WTC11 (cell line): ENCODE data around the gene ABL1. TPM values are rescaled to one million over a fixed set of nuclear protein-coding genes. Genes with fewer than 3 reads are reported as not detected.
"Not testable (repeated sequence)": the region's sequence is repeated elsewhere in the genome, so short reads cannot be mapped to it uniquely, and the experiment has no call there.

Source experiments
- ATAC-seq: fragments of 200-7000 bp; cut with Tn5 transposase; 2 replicates; pipeline ENCODE4 v1.10.0; 2021; ENCODE audit warnings: mild to moderate bottlenecking, moderate library complexity
- CTCF ChIA-PET: fragments of 300-600 bp; sonication (Branson Sonifier 250); formaldehyde crosslinking; loops from one replicate; lab custom pipeline; 2021; ENCODE audit warnings: antibody characterized with exemption; lab: Charles Lee
- POLR2A ChIA-PET: fragments of 350-600 bp; sonication (Branson Sonifier 250); formaldehyde crosslinking; loops from one replicate; lab custom pipeline; 2021; ENCODE audit warnings: antibody characterized with exemption; lab: Charles Lee
- DNase-seq: peaks from one replicate; pipeline ENCODE4 v3.0.0; 2021; ENCODE audit warnings: low spot score
- H3K27ac Mint-ChIP-seq: 2 replicates; pipeline ENCODE4 v1.8.0; 2021; ENCODE audit warnings: mixed read lengths
- H3K27me3 Mint-ChIP-seq: 2 replicates; pipeline ENCODE4 v1.8.0; 2021; ENCODE audit warnings: low read depth, mild to moderate bottlenecking, moderate library complexity, mixed read lengths
- H3K36me3 Mint-ChIP-seq: 2 replicates; pipeline ENCODE4 v1.8.0; 2021; ENCODE audit warnings: mixed read lengths
- H3K4me1 Mint-ChIP-seq: 2 replicates; pipeline ENCODE4 v1.8.0; 2022; ENCODE audit warnings: mixed read lengths
- H3K4me3 Mint-ChIP-seq: 2 replicates; pipeline ENCODE4 v1.8.0; 2021; ENCODE audit warnings: mild to moderate bottlenecking, moderate library complexity, mixed read lengths
- H3K9me3 Mint-ChIP-seq: 2 replicates; pipeline ENCODE4 v1.8.0; 2021; ENCODE audit warnings: mixed read lengths
- ATF3 ChIP-seq: sonication (generic); formaldehyde crosslinking; conservative IDR thresholded peaks from 2 replicates; pipeline ENCODE4 v1.8.1; 2022; ENCODE audit warnings: mild to moderate bottlenecking, missing genetic modification reagents
- ELF4 ChIP-seq: sonication (generic); formaldehyde crosslinking; IDR thresholded peaks from 2 replicates; pipeline ENCODE4 v1.8.1; 2022; ENCODE audit warnings: low read depth, mild to moderate bottlenecking, moderate library complexity, missing genetic modification reagents
- FOXJ3 ChIP-seq: sonication (generic); formaldehyde crosslinking; IDR thresholded peaks from 2 replicates; pipeline ENCODE4 v1.9.0; 2021; ENCODE audit warnings: missing genetic modification reagents, mild to moderate bottlenecking, borderline replicate concordance
- FOXK1 ChIP-seq: sonication (generic); formaldehyde crosslinking; IDR thresholded peaks from 2 replicates; pipeline ENCODE4 v1.8.0; 2022; ENCODE audit warnings: mild to moderate bottlenecking, moderate library complexity, missing genetic modification reagents
- HMGXB4 ChIP-seq: sonication (generic); formaldehyde crosslinking; IDR thresholded peaks from 2 replicates; pipeline ENCODE4 v1.8.1; 2023; ENCODE audit warnings: mild to moderate bottlenecking, moderate library complexity, missing genetic modification reagents
- NFE2L1 ChIP-seq: sonication (generic); formaldehyde crosslinking; IDR thresholded peaks from 2 replicates; pipeline ENCODE4 v1.8.1; 2023; ENCODE audit warnings: missing genetic modification reagents
- NFYB ChIP-seq: sonication (generic); formaldehyde crosslinking; conservative IDR thresholded peaks from 2 replicates; pipeline ENCODE4 v1.8.0; 2022; ENCODE audit warnings: low read depth, missing genetic modification reagents
- PRRX2 ChIP-seq: fragments of 250-450 bp; sonication (Bioruptor Pico); IDR thresholded peaks from 2 replicates; pipeline ENCODE4 v1.8.0; 2021; ENCODE audit warnings: mild to moderate bottlenecking
- STAT6 ChIP-seq: sonication (generic); formaldehyde crosslinking; conservative IDR thresholded peaks from 2 replicates; pipeline ENCODE4 v1.8.1; 2023; ENCODE audit warnings: mild to moderate bottlenecking, low read depth, missing genetic modification reagents, moderate library complexity
- ZBTB21 ChIP-seq: sonication (generic); formaldehyde crosslinking; IDR thresholded peaks from 2 replicates; pipeline ENCODE4 v1.8.1; 2023; ENCODE audit warnings: mild to moderate bottlenecking, missing genetic modification reagents, borderline replicate concordance
- ZNF138 ChIP-seq: sonication (generic); formaldehyde crosslinking; conservative IDR thresholded peaks from 2 replicates; pipeline ENCODE4 v1.8.1; 2022; ENCODE audit warnings: mild to moderate bottlenecking, moderate library complexity, missing genetic modification reagents
- ZNF416 ChIP-seq: fragments of 250-450 bp; sonication (Bioruptor Pico); IDR thresholded peaks from 2 replicates; pipeline ENCODE4 v1.9.0; 2021; ENCODE audit warnings: mild to moderate bottlenecking, inconsistent platforms
- ZNF423 ChIP-seq: fragments of 250-450 bp; sonication (Bioruptor Pico); IDR thresholded peaks from 2 replicates; pipeline ENCODE4 v2.1.2; 2022; ENCODE audit warnings: mild to moderate bottlenecking, moderate library complexity
- total RNA-seq: library from RNA; stranded (reverse); gene quantifications from 3 replicates; pipeline ENCODE4 v1.2.3, GENCODE V29; 2021
- TF ChIP-seq, protein P1 (sequence below): sonication (generic); formaldehyde crosslinking; IDR thresholded peaks from 2 replicates; pipeline ENCODE4 v1.8.0; 2022; ENCODE audit warnings: mild to moderate bottlenecking, missing genetic modification reagents
- TF ChIP-seq, protein P2 (sequence below): sonication (generic); formaldehyde crosslinking; IDR thresholded peaks from 2 replicates; pipeline ENCODE4 v1.8.0; 2023; ENCODE audit warnings: missing genetic modification reagents, mild to moderate bottlenecking, borderline replicate concordance
- TF ChIP-seq, protein P3 (sequence below): fragments of 250-450 bp; sonication (Bioruptor Pico); IDR thresholded peaks from 2 replicates; pipeline ENCODE4 v1.9.0; 2021; ENCODE audit warnings: moderate library complexity, mild to moderate bottlenecking, inconsistent platforms, borderline replicate concordance

Gene ABL1
- total RNA-seq, 1 experiment from 2014 or later, result 104 TPM

DNA sequence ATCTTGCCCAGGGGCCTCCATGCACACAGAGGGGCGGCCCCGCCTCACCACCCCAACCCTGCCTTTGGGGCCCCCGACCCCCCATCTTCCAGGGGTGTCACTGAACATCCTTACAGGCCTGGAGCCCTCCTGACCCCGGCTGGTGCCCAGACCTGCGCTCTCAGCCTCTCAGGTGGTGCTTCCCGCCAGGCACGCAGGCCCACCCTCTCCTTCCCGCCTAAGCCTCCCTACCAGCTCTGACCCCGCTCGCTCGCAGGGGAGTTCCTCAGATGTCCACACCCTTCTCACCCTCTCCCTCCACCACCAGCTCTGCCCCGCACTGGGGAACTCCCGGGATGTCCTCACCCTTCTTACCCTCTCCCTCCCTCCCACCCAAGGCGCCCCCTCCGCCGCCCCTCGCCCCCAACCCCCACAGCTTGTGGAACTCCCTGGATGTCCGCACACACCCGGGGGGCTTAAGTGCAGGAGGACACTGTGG is 73.9 kb downstream of the ABL1 start:
- no peak overlapping the region for H3K4me3 Mint-ChIP-seq
- no peaks in the 10 kb centered on the region for H3K9me3 Mint-ChIP-seq
- H3K36me3 Mint-ChIP-seq, result no peaks in the 10 kb centered on the region
- H3K4me1 Mint-ChIP-seq, result peaks cover 5% of the 10 kb centered on the region
- POLR2A ChIA-PET, result no interaction called here
- no peak for ATAC-seq
- H3K27me3 Mint-ChIP-seq, result no peaks in the 10 kb centered on the region
- CTCF ChIA-PET, result interaction anchor here (0.6 to 1.5 kb wide), 4 partner anchors 24 to 89 kb away, joined by 3 to 5 read pairs (median 4); no protein-coding TSS in a partner anchor
- H3K27ac Mint-ChIP-seq, result no peak overlapping the region
- no peak for DNase-seq
- TF ChIP-seq, protein P1, sequence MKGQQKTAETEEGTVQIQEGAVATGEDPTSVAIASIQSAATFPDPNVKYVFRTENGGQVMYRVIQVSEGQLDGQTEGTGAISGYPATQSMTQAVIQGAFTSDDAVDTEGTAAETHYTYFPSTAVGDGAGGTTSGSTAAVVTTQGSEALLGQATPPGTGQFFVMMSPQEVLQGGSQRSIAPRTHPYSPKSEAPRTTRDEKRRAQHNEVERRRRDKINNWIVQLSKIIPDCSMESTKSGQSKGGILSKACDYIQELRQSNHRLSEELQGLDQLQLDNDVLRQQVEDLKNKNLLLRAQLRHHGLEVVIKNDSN (CRISPR knock-in tag), result no peak
- TF ChIP-seq FOXK1 (CRISPR knock-in tag) (no peak), PRRX2 (no peak), ZNF423 (CRISPR knock-in tag) (no peak), HMGXB4 (CRISPR knock-in tag) (no peak)
- TF ChIP-seq, protein P2, sequence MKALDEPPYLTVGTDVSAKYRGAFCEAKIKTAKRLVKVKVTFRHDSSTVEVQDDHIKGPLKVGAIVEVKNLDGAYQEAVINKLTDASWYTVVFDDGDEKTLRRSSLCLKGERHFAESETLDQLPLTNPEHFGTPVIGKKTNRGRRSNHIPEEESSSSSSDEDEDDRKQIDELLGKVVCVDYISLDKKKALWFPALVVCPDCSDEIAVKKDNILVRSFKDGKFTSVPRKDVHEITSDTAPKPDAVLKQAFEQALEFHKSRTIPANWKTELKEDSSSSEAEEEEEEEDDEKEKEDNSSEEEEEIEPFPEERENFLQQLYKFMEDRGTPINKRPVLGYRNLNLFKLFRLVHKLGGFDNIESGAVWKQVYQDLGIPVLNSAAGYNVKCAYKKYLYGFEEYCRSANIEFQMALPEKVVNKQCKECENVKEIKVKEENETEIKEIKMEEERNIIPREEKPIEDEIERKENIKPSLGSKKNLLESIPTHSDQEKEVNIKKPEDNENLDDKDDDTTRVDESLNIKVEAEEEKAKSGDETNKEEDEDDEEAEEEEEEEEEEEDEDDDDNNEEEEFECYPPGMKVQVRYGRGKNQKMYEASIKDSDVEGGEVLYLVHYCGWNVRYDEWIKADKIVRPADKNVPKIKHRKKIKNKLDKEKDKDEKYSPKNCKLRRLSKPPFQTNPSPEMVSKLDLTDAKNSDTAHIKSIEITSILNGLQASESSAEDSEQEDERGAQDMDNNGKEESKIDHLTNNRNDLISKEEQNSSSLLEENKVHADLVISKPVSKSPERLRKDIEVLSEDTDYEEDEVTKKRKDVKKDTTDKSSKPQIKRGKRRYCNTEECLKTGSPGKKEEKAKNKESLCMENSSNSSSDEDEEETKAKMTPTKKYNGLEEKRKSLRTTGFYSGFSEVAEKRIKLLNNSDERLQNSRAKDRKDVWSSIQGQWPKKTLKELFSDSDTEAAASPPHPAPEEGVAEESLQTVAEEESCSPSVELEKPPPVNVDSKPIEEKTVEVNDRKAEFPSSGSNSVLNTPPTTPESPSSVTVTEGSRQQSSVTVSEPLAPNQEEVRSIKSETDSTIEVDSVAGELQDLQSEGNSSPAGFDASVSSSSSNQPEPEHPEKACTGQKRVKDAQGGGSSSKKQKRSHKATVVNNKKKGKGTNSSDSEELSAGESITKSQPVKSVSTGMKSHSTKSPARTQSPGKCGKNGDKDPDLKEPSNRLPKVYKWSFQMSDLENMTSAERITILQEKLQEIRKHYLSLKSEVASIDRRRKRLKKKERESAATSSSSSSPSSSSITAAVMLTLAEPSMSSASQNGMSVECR, result no peak
- TF ChIP-seq, all 79 proteins: peak for 0

GRCh38 chr9:130910041-130910440 is 75.0 kb downstream of the ABL1 start:
- H3K4me3 Mint-ChIP-seq, H3K9me3 Mint-ChIP-seq, H3K27me3 Mint-ChIP-seq, H3K27ac Mint-ChIP-seq, ATAC-seq, DNase-seq, POLR2A ChIA-PET, H3K36me3 Mint-ChIP-seq, H3K4me1 Mint-ChIP-seq: not testable (repeated sequence)
- CTCF ChIA-PET, result interaction anchor here (0.9 to 1.3 kb wide), 3 partner anchors 22 to 88 kb away, joined by 3 to 6 read pairs (median 4); no protein-coding TSS in a partner anchor

- H3K36me3 Mint-ChIP-seq, H3K9me3 Mint-ChIP-seq, ATAC-seq, POLR2A ChIA-PET, DNase-seq, H3K27me3 Mint-ChIP-seq, H3K4me1 Mint-ChIP-seq, H3K4me3 Mint-ChIP-seq: not testable (repeated sequence)
- TF ChIP-seq NFYB (CRISPR knock-in tag), result peak; percentile 51; the same call in 1 of the 2 replicates
- CTCF ChIA-PET, result interaction anchor here (1.0 to 1.5 kb wide), 4 partner anchors 17 to 88 kb away, joined by 3 to 6 read pairs (median 4); no protein-coding TSS in a partner anchor
- H3K27ac Mint-ChIP-seq, result peak overlapping the region; percentile 83; the same call in 1 of the 2 replicates
These were observed 75.6 kb downstream of the ABL1 start for GRCh38 chr9:130910670-130911069.

DNA sequence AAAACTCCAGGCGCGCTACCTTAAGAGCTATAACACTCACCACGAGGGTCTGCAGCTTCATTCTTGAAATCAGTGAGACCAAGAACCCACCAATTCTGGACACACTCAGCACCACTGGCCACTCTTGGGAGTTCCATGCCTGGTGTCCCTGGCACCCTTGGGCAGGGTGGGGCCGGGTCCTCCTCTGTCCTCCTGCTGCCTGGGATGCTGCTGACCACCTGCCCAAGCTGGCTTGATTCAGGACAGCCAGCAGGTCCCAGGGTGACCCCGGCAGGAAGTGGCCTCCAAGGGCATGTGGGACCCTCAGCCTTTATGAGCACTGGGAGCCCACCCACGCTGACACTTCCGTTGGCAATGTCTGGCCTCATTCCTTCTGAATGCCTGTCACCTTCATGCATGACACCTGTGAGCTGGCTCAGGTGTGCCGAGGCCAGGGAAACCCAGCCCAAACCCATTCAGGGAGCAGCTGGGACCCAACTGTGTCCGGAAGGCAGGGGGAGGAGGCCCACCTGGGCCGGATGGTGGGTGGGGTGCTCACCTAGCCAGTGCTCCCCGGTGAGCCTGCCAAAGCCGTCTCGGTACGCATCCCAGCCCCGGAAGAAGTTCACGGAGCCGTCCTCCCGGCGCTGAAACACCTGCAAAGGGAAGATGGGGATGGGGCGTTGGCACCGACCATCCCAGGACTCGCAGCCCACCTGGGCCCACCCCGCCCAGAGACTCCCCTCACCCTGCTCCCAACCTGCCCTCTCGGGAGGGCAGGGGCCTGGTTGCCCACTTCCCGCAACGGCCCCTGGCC is 76.4 kb downstream of the ABL1 start:
- no peak for DNase-seq
- H3K27me3 Mint-ChIP-seq, result no peaks in the 10 kb centered on the region
- H3K27ac Mint-ChIP-seq, result 0 out of 2 replicates have a peak overlapping the region, but pooled peaks have one; percentile 83
- H3K9me3 Mint-ChIP-seq, result no peaks in the 10 kb centered on the region
- ATAC-seq, result no peak
- H3K4me1 Mint-ChIP-seq, result peaks cover 9% of the 10 kb centered on the region
- no peaks in the 10 kb centered on the region for H3K36me3 Mint-ChIP-seq
- POLR2A ChIA-PET, result interaction anchor here (0.7 kb wide), 1 partner anchor 14 kb away, joined by 3 read pairs; no protein-coding TSS in a partner anchor
- CTCF ChIA-PET, result interaction anchor here (1.1 to 1.5 kb wide), 3 partner anchors 18 to 29 kb away, joined by 3 to 5 read pairs (median 3); no protein-coding TSS in a partner anchor
- H3K4me3 Mint-ChIP-seq, result no peak overlapping the region
- TF ChIP-seq ELF4 (CRISPR knock-in tag) (no peak), STAT6 (CRISPR knock-in tag) (no peak), ZNF416 (CRISPR knock-in tag) (no peak), ZNF138 (no peak), ATF3 (no peak), ZBTB21 (CRISPR knock-in tag) (no peak), NFE2L1 (CRISPR knock-in tag) (no peak), FOXJ3 (CRISPR knock-in tag) (no peak)
- TF ChIP-seq, protein P3, sequence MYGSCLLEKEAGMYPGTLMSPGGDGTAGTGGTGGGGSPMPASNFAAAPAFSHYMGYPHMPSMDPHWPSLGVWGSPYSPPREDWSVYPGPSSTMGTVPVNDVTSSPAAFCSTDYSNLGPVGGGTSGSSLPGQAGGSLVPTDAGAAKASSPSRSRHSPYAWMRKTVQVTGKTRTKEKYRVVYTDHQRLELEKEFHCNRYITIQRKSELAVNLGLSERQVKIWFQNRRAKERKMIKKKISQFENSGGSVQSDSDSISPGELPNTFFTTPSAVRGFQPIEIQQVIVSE (CRISPR knock-in tag), result no peak
